NCI-H1417 treated with DMSO at 0.1 percent for 48 hours (cell line): ENCODE data around the gene SFXN5.

Experiments used
- DNase-seq: peaks from one replicate; lab custom pipeline; 2025; lab: John Stamatoyannopoulos, UW

The SFXN5 gene

DNA sequence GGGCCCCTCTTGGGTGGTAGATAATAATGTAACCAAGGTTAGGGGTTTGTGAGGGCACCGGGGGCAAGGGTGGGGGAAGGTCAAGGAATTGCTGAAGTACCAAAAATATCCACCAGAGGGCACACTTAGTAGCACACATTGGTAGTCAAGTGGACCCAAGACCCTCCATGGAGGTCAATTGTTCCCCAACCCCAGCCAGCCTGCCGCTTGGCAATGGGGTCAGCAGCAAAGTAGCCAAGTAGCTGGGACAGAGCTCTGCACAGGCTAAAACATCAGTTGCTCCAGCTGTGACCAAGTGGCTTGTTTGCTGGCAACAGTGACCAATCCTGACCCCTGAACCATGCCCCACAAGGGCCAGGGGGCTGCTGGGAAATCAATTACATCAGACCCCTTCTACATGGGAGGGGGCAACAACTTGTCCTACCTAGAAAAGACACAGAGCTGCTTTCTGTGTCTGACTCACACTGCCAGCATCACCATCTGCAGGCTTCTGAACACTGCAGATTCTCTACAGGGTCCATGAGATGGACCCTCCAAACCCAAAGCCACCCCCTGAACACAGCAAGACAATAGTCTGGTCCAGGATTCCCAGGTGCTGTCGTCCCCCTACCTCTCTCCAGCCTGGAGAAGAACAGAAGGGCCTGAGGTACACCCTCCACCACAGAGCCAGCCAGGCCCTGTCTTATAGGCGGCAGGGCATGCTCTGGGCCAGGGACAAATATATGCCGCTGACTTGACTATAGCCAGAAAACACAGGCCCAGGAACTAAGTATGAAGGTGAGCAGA is 78.2 kb downstream of the SFXN5 start:
- DNase-seq: no peak

- DNase-seq: no peak
Observed at GRCh38 chr2:72992734-72993102, 78.8 kb downstream of the SFXN5 start.

GRCh38 chr2:72991980-72992733 is 79.4 kb downstream of the SFXN5 start:
- no peak for DNase-seq

DNA sequence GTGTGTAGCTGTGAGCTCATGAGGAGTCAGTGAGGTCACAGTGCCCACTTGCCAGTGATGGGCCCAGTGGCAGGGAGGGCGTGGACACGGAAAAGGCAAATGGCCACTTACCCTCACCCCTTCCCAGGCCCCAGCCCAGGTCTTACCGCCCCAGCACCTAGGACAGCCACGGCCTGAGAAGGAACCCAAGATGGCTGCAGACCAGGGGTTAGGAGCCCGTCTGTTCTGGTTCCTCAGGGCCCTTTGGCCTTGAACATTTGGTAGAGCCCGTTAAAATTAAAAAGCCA is 80.1 kb downstream of the SFXN5 start:
- no peak for DNase-seq

- DNase-seq: no peak
Observed at GRCh38 chr2:72990695-72991438, 80.6 kb downstream of the SFXN5 start.

GRCh38 chr2:72989770-72990556 is 81.5 kb downstream of the SFXN5 start:
- DNase-seq: no peak

- DNase-seq: no peak
Observed at GRCh38 chr2:72988726-72989273, 82.7 kb downstream of the SFXN5 start.

DNA sequence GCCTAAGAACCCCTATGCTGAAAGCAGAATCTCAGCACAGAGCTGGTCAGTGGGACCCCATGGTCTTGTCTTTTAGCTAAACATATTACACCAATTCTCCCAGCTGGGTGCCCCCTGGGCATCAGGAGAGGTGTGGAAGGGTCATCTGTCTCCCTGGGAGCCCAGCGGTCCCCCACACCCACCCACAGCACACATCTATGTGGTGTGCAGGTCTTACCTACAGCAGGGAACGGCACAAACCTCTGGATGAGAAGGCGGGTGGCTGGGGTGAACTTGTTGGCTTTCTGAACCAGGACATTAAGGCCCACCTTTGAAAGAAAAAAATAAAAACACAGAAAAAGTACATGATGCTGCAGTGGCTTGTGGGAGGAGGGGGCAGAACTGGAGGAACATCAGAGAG is 83.5 kb downstream of the SFXN5 start:
- no peak for DNase-seq

GRCh38 chr2:72985891-72986683 is 85.4 kb downstream of the SFXN5 start:
- DNase-seq: no peak

GRCh38 chr2:72985136-72985535 is 86.4 kb downstream of the SFXN5 start:
- DNase-seq: no peak

DNA sequence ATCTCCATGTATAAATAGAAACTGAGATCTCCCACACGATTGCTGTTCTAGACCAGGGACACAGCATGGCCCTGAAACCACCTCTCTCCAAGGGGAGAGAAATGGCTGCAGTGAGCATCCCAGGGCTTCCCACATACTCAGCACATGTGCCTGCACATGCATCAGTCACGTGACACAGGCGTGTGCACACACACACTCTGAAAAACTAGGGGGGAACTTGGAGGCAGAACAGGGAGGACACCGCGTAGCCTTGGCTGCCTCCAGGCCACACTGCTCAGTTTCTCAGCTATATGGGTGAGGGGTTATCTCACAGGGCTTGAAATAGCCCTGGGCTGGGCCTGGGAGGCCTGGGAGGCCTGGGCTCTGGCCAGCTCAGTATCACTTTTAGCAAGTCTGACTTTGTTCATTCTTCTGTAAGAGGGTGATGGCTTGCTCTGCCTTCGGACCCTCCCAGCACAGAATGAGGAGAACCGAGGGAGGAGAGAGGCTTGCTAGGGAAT is 87.3 kb downstream of the SFXN5 start:
- no peak for DNase-seq

DNA sequence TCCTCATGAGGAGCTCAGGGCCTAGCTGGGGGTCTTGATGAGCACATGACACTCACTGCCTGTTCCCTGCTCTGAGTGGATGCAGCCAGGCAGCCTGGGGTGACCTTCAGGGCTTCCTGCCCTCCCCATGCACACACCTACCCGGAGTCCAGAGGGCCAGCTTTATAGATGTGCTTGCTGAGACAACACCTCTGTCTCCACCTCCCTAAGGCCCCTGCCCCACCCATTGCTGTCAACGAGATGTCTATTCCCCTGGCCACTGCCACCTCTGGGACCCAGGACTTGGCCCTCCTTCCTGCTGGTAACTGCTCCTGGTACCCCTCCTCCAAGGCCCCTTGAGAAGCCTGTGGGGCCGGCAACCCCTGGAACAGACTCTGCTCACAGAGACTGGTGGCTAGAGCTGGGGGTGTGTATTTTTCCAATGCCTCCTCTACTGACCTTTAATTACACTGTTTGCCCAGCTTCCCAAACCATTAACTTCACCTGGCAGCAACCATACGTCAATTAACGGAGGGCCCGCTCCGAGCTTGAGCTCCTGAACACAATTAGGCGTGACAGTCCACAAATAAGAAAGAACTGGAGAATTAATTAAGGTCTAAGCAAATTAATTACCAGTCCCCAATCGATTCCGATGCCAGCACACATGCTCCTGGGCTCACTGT is 87.9 kb downstream of the SFXN5 start:
- DNase-seq: peak; percentile 88

DNA sequence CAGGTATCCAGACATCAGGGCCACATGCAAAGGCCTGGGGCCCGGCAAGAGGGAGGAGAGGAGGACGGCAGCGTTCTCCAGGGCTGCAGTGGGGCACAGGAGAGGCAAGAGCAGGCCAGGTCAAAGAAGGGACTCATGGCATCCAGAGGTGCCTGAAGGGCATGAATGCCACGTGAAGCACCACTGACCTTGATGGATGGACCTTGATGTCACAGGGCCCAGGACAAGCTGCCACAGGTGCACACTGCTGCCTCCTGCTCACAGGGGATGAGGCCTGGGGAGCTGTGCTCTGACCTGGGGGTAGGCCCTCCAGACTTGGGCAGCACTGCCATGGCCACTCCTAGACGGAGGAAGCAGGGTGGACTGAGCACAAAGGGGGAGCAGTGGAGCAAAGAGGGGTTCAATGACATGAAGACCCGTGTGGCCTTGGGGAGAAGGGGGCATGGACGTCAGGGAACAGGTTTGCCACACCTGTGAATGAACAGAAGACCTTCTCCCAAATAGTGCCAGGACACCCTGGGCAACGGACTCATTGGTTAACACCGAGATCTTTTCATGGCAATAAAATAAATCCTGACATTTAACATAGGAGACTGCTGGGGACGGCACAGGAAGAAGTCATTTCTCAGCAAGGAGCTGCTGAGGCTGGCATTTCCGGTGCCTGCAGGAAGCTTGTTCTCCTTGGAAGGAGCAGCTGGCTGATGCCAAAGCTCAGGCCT is 88.6 kb downstream of the SFXN5 start:
- DNase-seq: no peak

- no peak for DNase-seq
Observed at GRCh38 chr2:72982219-72982618, 89.3 kb downstream of the SFXN5 start.

GRCh38 chr2:72981536-72981935 is 90.0 kb downstream of the SFXN5 start:
- DNase-seq: no peak

GRCh38 chr2:72980535-72981217 is 90.8 kb downstream of the SFXN5 start:
- DNase-seq: no peak

- DNase-seq: no peak
Observed at GRCh38 chr2:72979896-72980295, 91.6 kb downstream of the SFXN5 start.

DNA sequence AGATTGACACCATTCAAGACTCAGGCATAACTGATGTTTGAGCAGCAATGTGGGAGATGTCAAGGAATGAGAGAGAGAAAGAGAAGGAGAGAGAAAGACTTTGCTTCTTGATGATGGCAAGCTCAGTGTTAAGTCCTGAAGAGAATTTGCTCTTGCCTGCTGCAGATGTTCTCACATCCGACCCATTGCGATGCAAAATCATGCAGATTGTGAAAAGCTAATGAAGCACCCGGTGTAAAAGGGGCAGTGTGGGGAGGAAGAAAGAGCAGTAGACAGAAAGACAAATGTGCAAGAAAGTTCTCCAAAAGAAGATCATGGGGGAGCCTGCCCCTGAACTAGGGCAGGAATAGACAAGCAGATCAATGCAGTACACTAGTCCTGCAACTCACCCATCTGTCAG is 96.5 kb downstream of the SFXN5 start:
- no peak for DNase-seq

DNA sequence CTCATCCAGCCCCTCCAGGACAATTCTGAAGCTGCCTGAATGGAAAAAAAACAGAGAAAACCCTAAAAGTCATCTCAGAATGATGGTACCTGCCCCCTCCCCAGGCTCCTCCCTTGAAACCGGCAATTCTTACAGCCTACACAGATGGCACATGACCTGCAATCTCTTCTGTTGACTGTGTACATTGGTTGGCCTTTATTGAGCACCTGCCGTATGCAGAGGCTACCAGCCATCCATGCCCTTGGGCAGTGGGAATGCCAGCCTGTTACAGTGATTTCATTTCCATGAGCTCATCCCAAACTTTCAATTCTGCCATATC is 97.1 kb downstream of the SFXN5 start:
- DNase-seq: no peak
